Endodermal cell (in vitro differentiated cells): ENCODE data around the gene TTC34. TPM values are rescaled to one million over a fixed set of nuclear protein-coding genes. Genes with fewer than 3 reads are reported as not detected.

Experiments
- DNase-seq: peaks from one replicate; pipeline ENCODE4 v3.0.0-alpha.2; 2017
- H3K27ac ChIP-seq: 2 replicates; pipeline ENCODE4 v1.5.1; 2013; ENCODE audit warnings: mild to moderate bottlenecking, low read depth, low read length, moderate library complexity
- H3K27me3 ChIP-seq: 2 replicates; pipeline ENCODE4 v1.6.1; 2013; ENCODE audit warnings: mild to moderate bottlenecking, low read length, moderate library complexity; ENCODE audit not compliant: insufficient read depth, control insufficient read depth, poor library complexity, severe bottlenecking
- H3K36me3 ChIP-seq: 2 replicates; pipeline ENCODE4 v1.7.0; 2013; ENCODE audit warnings: mild to moderate bottlenecking, low read length, moderate library complexity; ENCODE audit not compliant: control insufficient read depth, insufficient read depth
- H3K4me1 ChIP-seq: one replicate; pipeline ENCODE4 v1.7.0; 2013; ENCODE audit warnings: low read length; ENCODE audit not compliant: control insufficient read depth, insufficient read depth
- H3K4me3 ChIP-seq: 2 replicates; pipeline ENCODE4 v1.5.1; 2013; ENCODE audit warnings: mild to moderate bottlenecking, low read length, moderate library complexity
- H3K9ac ChIP-seq: 2 replicates; pipeline ENCODE4 v1.6.1; 2013; ENCODE audit warnings: mild to moderate bottlenecking, low read length, moderate library complexity; ENCODE audit not compliant: poor library complexity, severe bottlenecking; ENCODE audit errors: extremely low read depth
- H3K9me3 ChIP-seq: 2 replicates; pipeline ENCODE4 v1.6.1; 2013; ENCODE audit warnings: mild to moderate bottlenecking, low read length, moderate library complexity; ENCODE audit not compliant: control insufficient read depth
- H3K27ac Mint-ChIP-seq: 2 replicates; pipeline ENCODE4 v1.8.0; 2020; ENCODE audit warnings: mixed read lengths
- H3K27me3 Mint-ChIP-seq: 2 replicates; pipeline ENCODE4 v1.8.0; 2021; ENCODE audit warnings: mild to moderate bottlenecking, mixed read lengths; ENCODE audit not compliant: insufficient read depth
- H3K36me3 Mint-ChIP-seq: 2 replicates; pipeline ENCODE4 v1.8.0; 2020; ENCODE audit warnings: low read depth, mixed read lengths
- H3K4me1 Mint-ChIP-seq: 2 replicates; pipeline ENCODE4 v1.8.0; 2020; ENCODE audit warnings: mixed read lengths
- H3K4me3 Mint-ChIP-seq: 2 replicates; pipeline ENCODE4 v1.8.0; 2020; ENCODE audit warnings: mild to moderate bottlenecking, moderate library complexity, mixed read lengths
- H3K9me3 Mint-ChIP-seq: 2 replicates; pipeline ENCODE4 v1.8.0; 2020; ENCODE audit warnings: mild to moderate bottlenecking, mixed read lengths
- WGBS, 2 experiments: methylation state at CpG; one replicate each; pipeline versions ENCODE4 v1.1.5 to v1.1.7; 2013; ENCODE audit warnings: missing lambda C conversion rate in 2 of 2, mixed read lengths in 1 of 2; ENCODE audit not compliant: insufficient coverage in 1 of 2, insufficient read length in 1 of 2; 5-methylcytosine and 5-hydroxymethylcytosine counted together
- total RNA-seq, 2 donors: library from RNA; stranded (reverse); fragmentation: NEBNext Ultra II Directional in 1 of 2; extraction: Animal tissue kit (Norgen Biotek cat#: 25700) in 1 of 2; gene quantifications; 2 replicates in 1 of 2; 3 replicates in 1 of 2; pipeline ENCODE4 v1.2.1, GENCODE V29; 2021
- TF ChIP-seq, protein P1 (sequence below): fragments of 200-600 bp; sonication (generic); conservative IDR thresholded peaks from 2 replicates; pipeline ENCODE4 v1.5.0; 2021; ENCODE audit warnings: antibody characterized with exemption, mild to moderate bottlenecking

TTC34 gene
- total RNA-seq, 2 donors from 2014 or later = 2.4 to 3.1 TPM

DNA sequence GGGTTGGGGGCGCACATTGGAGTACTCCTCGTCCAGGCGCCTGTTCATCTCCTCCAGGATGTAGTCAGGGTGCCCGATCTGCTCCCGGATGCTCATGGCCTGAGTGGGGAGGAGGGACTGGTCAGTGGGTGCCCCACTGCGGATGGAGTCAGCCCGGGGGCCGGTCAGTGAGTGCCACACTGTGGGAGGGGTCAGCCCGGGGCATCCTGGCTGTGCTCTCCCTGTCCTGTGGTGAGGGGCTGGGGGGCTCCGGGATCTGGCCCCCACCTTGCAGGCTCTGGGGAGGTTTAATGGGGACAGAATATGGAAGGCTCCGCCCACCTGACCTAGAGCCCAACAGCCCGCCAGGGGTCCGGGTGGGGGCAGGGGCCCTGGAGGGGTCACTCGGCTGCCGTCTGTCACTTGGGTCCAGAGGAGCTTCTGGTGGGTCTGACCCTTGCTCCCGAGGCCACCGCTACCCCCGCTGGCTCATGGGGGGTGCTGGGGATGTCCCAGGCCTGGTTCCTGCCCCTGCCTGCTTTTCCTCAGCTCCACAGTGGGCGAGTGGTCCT is 206.2 kb downstream of the TTC34 start:
- no peak overlapping the region for H3K27ac Mint-ChIP-seq
- peaks cover 18% of the 10 kb centered on the region for H3K9me3 Mint-ChIP-seq
- peak; percentile 36 for DNase-seq
- peaks cover 5% of the 10 kb centered on the region for H3K36me3 Mint-ChIP-seq
- peaks cover 2% of the 10 kb centered on the region for H3K4me1 Mint-ChIP-seq
- H3K27ac ChIP-seq = no peak overlapping the region
- H3K9ac ChIP-seq = no peak overlapping the region
- no peak overlapping the region for H3K4me3 ChIP-seq
- WGBS, 2 experiments = 90 to 92% methylated on average over 2 to 19 of the region's 19 CpGs
- peaks cover 2% of the 10 kb centered on the region for H3K27me3 Mint-ChIP-seq
- TF ChIP-seq, protein P1, sequence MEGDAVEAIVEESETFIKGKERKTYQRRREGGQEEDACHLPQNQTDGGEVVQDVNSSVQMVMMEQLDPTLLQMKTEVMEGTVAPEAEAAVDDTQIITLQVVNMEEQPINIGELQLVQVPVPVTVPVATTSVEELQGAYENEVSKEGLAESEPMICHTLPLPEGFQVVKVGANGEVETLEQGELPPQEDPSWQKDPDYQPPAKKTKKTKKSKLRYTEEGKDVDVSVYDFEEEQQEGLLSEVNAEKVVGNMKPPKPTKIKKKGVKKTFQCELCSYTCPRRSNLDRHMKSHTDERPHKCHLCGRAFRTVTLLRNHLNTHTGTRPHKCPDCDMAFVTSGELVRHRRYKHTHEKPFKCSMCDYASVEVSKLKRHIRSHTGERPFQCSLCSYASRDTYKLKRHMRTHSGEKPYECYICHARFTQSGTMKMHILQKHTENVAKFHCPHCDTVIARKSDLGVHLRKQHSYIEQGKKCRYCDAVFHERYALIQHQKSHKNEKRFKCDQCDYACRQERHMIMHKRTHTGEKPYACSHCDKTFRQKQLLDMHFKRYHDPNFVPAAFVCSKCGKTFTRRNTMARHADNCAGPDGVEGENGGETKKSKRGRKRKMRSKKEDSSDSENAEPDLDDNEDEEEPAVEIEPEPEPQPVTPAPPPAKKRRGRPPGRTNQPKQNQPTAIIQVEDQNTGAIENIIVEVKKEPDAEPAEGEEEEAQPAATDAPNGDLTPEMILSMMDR = no peak
- no peak overlapping the region for H3K4me3 Mint-ChIP-seq
- no peaks in the 10 kb centered on the region for H3K27me3 ChIP-seq
- H3K9me3 ChIP-seq = no peaks in the 10 kb centered on the region
- H3K4me1 ChIP-seq = no peaks in the 10 kb centered on the region
- H3K36me3 ChIP-seq = no peaks in the 10 kb centered on the region

DNA sequence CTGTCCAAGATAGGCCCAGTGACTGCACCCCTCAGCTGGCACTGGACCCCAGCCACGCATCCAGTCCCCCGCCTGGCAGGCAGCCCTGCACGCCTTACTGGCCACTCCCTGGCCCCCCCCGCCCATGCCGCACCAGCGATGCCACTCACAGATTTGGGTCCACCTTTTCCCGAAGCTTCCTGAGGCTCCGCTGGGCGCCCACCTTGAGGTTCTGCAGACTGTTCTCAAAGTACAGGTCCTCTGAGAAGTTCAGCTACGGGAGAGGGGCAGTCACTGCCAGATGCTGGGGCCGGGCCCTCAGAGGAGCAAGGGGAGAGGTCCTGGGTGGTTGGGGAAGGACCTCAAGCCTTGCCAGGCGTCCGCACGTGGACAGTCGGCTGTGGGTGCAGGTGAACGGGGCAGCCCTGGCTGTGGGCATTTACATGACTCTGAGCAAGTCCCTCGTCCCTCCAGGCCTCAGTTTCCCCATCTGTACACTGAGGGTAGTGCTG is 206.8 kb downstream of the TTC34 start:
- whole genome bisulfite sequencing, 2 experiments = 89 to 96% methylated on average over 11 to 17 of the region's 17 CpGs
- H3K27me3 Mint-ChIP-seq = peaks cover 2% of the 10 kb centered on the region

DNA sequence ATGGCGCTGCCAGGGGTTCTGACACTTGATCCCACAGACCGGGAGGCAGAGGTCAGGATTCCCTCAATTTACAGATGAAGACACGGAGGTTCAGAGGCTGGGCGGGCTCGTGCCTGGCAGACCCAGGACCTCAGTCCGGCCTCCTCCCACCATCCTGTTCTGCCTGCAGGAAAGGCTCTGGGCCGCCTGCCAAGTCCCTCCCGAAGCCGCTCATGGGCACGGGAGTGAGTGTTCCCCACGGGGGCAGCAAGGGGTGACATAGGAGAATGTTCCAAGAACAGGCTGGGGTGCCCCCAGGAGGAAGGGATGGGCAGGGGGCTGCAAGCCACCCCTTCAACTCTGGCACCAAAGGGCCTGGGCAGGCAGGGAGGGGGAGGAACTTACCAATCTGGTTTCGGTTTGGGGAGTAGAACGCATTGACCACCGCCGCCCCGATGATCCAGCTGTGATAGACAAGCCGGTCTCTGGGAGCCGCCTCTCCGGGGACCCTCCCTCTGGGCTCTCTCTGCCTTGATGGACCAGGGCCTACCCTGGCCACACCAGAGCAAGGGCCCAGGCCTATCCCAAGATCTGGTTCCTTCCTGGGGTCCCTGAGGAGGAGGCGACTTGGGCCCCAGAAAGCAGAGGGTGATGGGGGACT is 207.4 kb downstream of the TTC34 start:
- Mint-ChIP-seq H3K9me3 (peaks cover 19% of the 10 kb centered on the region), H3K36me3 (peaks cover 15% of the 10 kb centered on the region), H3K4me3 (no peak overlapping the region), H3K27me3 (peaks cover 2% of the 10 kb centered on the region), H3K4me1 (peaks cover 2% of the 10 kb centered on the region), H3K27ac (no peak overlapping the region)
- H3K27me3 ChIP-seq = no peaks in the 10 kb centered on the region
- no peak for DNase-seq
- H3K4me3 ChIP-seq = no peak overlapping the region
- H3K27ac ChIP-seq = no peak overlapping the region
- WGBS, 2 experiments = 88 to 99% methylated on average over 11 to 20 of the region's 20 CpGs
- H3K9me3 ChIP-seq = no peaks in the 10 kb centered on the region
- no peaks in the 10 kb centered on the region for H3K4me1 ChIP-seq
- TF ChIP-seq, protein P1 = no peak
- no peak overlapping the region for H3K9ac ChIP-seq
- no peaks in the 10 kb centered on the region for H3K36me3 ChIP-seq

More for the DNA sequence above, 206.8 kb downstream of the TTC34 start:
- H3K4me1 Mint-ChIP-seq = peaks cover 2% of the 10 kb centered on the region
- H3K4me3 ChIP-seq = no peak overlapping the region
- no peaks in the 10 kb centered on the region for H3K36me3 ChIP-seq
- no peak for DNase-seq
- H3K4me1 ChIP-seq = no peaks in the 10 kb centered on the region
- no peak overlapping the region for H3K27ac ChIP-seq
- H3K9me3 Mint-ChIP-seq = peaks cover 18% of the 10 kb centered on the region
- no peaks in the 10 kb centered on the region for H3K27me3 ChIP-seq
- no peak overlapping the region for H3K4me3 Mint-ChIP-seq
- no peaks in the 10 kb centered on the region for H3K9me3 ChIP-seq
- peaks cover 11% of the 10 kb centered on the region for H3K36me3 Mint-ChIP-seq
- no peak overlapping the region for H3K27ac Mint-ChIP-seq
- TF ChIP-seq, protein P1 = no peak
- no peak overlapping the region for H3K9ac ChIP-seq
